ENCODE results near the gene DUS2. TPM values are rescaled to one million over a fixed set of nuclear protein-coding genes. Genes with fewer than 3 reads are reported as not detected.
"Not testable (repeated sequence)": the region's sequence is repeated elsewhere in the genome, so short reads cannot be mapped to it uniquely, and the experiment has no call there.

Gene DUS2
- polyA plus RNA-seq, 4 donors, result 13.2 to 17.2 (median 15.1) TPM

- DNase-seq (ENCODE audit: low read depth in 4 of 4, low spot score in 3 of 4), result not testable (repeated sequence)
Observed at GRCh38 chr16:67998231-67998778, 24.8 kb upstream of the DUS2 start.

GRCh38 chr16:67998779-67999688 lies 24.1 kb upstream of the DUS2 start, which contains the start of gene DPEP2:
Gene DPEP2, minus strand, starts transcription at chr16:67999484. Its CDS starts 6,272 bp downstream, at chr16:67993212.
- not testable (repeated sequence) for DNase-seq (ENCODE audit: low read depth in 4 of 4, low spot score in 3 of 4)

- DNase-seq (ENCODE audit: low read depth in 4 of 4, low spot score in 3 of 4), result no peak
Observed at GRCh38 chr16:67999985-68000384, 23.1 kb upstream of the DUS2 start.

GRCh38 chr16:68000450-68000849 lies 22.6 kb upstream of the DUS2 start:
- DNase-seq (ENCODE audit: low read depth in 4 of 4, low spot score in 3 of 4), result no peak

- no peak for DNase-seq (ENCODE audit: low read depth in 4 of 4, low spot score in 3 of 4)
Observed at GRCh38 chr16:68003031-68003430, 20.1 kb upstream of the DUS2 start.

- DNase-seq (ENCODE audit: low read depth in 4 of 4, low spot score in 3 of 4), result no peak
Observed at GRCh38 chr16:68005211-68005610, 17.9 kb upstream of the DUS2 start.

- DNase-seq (ENCODE audit: low read depth in 4 of 4, low spot score in 3 of 4), result no peak
Observed at GRCh38 chr16:68005786-68006286, 17.2 kb upstream of the DUS2 start.

GRCh38 chr16:68009157-68009735 lies 13.8 kb upstream of the DUS2 start:
- DNase-seq (ENCODE audit: low read depth in 4 of 4, low spot score in 3 of 4), result no peak

- not testable (repeated sequence) for DNase-seq (ENCODE audit: low read depth in 4 of 4, low spot score in 3 of 4)
Observed at GRCh38 chr16:68009872-68010271, 13.2 kb upstream of the DUS2 start.

- no peak for DNase-seq (ENCODE audit: low read depth in 4 of 4, low spot score in 3 of 4)
Observed at GRCh38 chr16:68013440-68013839, 9.6 kb upstream of the DUS2 start.

- DNase-seq (ENCODE audit: low read depth in 4 of 4, low spot score in 3 of 4), result no peak
Observed at GRCh38 chr16:68015681-68016080, 7.4 kb upstream of the DUS2 start, which contains the start of gene DPEP2NB. Gene DPEP2NB, minus strand, starts transcription at chr16:68015911. Its CDS starts 141 bp downstream, at chr16:68015770.

- no peak for DNase-seq (ENCODE audit: low read depth in 4 of 4, low spot score in 3 of 4)
Observed at GRCh38 chr16:68019167-68019680, 3.9 kb upstream of the DUS2 start.

GRCh38 chr16:68021490-68021889 lies 1.6 kb upstream of the DUS2 start:
- no peak for DNase-seq (ENCODE audit: low read depth in 4 of 4, low spot score in 3 of 4)

GRCh38 chr16:68022278-68022727 lies 781 bp upstream of the DUS2 start:
- no peak for DNase-seq (ENCODE audit: low read depth in 4 of 4, low spot score in 3 of 4)

GRCh38 chr16:68028996-68029395 lies 5.9 kb downstream of the DUS2 start:
- no peak for DNase-seq (ENCODE audit: low read depth in 4 of 4, low spot score in 3 of 4)

GRCh38 chr16:68030108-68030507 lies 7.0 kb downstream of the DUS2 start:
- DNase-seq (ENCODE audit: low read depth in 4 of 4, low spot score in 3 of 4), result not testable (repeated sequence)

GRCh38 chr16:68031951-68032350 lies 8.9 kb downstream of the DUS2 start:
- no peak for DNase-seq (ENCODE audit: low read depth in 4 of 4, low spot score in 3 of 4)

- DNase-seq (ENCODE audit: low read depth in 4 of 4, low spot score in 3 of 4), result no peak
Observed at GRCh38 chr16:68033101-68033500, 10.0 kb downstream of the DUS2 start.

GRCh38 chr16:68035227-68035626 lies 12.1 kb downstream of the DUS2 start:
- no peak for DNase-seq (ENCODE audit: low read depth in 4 of 4, low spot score in 3 of 4)

GRCh38 chr16:68037841-68038597 lies 14.9 kb downstream of the DUS2 start:
- DNase-seq (ENCODE audit: low read depth in 4 of 4, low spot score in 3 of 4), result no peak
